ENCODE measurements around the gene MRPL18. TPM values are rescaled to one million over a fixed set of nuclear protein-coding genes. Genes with fewer than 3 reads are reported as not detected.
A peak's percentile ranks its signal among the peaks of the same experiment; 100 is the strongest.

MRPL18 gene
- total RNA-seq, 1 donor from 2014 or later: 69.8 TPM

DNA sequence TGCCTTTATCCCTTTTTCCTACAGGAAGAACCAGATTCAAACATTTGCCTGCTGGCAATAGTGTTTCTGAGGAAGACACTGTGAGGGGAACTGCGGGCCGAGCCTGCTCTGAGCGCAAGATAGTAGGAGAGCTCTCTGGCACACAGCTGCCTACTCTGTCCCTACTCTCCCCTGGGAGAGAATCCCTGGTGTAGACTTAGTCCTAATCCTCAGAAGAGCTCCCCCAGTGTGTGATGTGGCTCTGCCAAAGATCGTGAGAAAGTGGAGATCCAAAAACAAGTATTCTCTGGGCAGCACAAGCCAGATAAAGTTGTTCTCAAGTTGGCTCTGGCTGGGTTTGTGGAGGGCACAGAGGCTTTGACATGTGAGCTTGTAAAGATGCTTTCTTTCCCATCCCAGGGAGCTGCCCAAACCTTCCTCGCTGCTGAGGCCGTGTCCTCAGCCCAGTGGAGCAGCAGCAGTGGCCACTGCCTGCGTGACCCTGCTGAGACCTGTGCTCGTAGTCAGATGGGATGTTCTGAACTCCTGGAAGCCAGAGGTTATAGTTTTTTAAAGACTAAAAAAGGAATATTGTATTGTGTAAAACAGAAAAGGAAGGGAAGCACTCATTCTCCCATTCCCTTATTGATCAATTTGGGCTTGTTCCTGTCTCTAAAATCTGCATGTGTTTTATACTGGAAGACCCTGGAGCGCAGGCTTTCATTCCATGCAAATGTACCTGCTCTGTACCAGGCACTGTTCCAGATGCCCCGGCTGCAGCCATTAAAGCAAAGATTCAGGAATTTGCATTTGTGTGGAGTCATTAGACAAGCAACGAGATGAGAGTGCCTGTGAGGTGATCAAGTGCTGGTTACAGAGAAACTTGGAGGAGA, 40.5 kb downstream of the MRPL18 start:
- ATAC-seq: no peak
- no peak for DNase-seq (ENCODE audit: missing footprints)
- intact Hi-C loops (cut with DNase I): no loop called here

GRCh38 chr6:159831373-159831679, 41.1 kb downstream of the MRPL18 start:
- DNase-seq (ENCODE audit: missing footprints) (no peak), ATAC-seq (no peak)
- intact Hi-C loops (cut with DNase I): no loop called here

DNA sequence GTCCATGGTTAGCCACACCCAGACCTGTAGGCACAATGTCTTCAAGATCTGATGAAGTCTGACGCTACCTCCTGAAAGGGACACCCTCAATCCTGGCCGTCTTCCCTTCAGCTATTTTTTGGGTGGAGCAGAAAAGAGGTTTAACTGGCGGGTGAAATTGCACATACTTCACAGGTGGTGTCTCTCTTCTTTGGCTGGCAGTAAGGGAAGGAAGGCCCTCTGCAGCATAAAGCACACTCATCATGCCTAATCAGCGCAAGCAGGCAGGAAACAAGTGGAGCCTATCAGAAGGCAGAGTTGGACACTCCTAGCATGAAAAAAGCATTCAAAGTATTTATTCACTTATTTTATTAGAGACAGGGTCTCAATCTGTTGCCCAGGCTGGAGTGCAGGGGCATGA, 42.7 kb downstream of the MRPL18 start:
- no peak for DNase-seq (ENCODE audit: missing footprints)
- ATAC-seq: no peak
- intact Hi-C loops (cut with DNase I): no loop called here

- DNase-seq (ENCODE audit: missing footprints) (no peak), ATAC-seq (no peak)
- intact Hi-C loops (cut with DNase I): no loop called here
These were observed 43.3 kb downstream of the MRPL18 start for GRCh38 chr6:159833556-159833955.

GRCh38 chr6:159833997-159834603, 43.8 kb downstream of the MRPL18 start:
- ATAC-seq (no peak), DNase-seq (ENCODE audit: missing footprints) (no peak)
- intact Hi-C loops (cut with DNase I): no loop called here

GRCh38 chr6:159836718-159837490, 46.6 kb downstream of the MRPL18 start:
- DNase-seq (ENCODE audit: missing footprints) (no peak), ATAC-seq (peak; percentile 71)
- intact Hi-C loops (cut with DNase I): no loop called here

- no peak for DNase-seq (ENCODE audit: missing footprints)
These were observed 47.2 kb downstream of the MRPL18 start for GRCh38 chr6:159837511-159837910.

GRCh38 chr6:159838020-159838744, 47.9 kb downstream of the MRPL18 start:
- ATAC-seq: no peak
- intact Hi-C loops (cut with DNase I): no loop called here
- no peak for DNase-seq (ENCODE audit: missing footprints)

More at GRCh38 chr6:159837511-159837910, 47.2 kb downstream of the MRPL18 start:
- intact Hi-C loops (cut with DNase I): no loop called here
- ATAC-seq: no peak

DNA sequence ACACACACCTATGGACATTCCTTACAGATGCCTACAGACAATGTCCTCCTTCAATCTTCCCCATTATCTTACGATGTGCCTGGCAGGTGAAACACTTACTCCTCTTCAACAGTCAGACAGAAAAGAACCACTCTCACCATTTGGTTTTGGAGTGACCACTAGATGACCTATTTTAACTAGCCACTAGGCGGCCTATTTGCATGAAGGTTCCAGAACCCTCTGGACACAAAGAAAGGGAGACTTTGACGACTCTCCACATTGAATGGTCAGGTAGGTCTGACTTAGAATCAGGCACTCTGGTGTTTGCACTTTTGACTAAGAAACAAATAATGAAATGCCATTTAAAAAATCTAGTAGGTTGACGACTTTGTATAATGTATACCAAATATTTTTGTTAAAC, 51.8 kb downstream of the MRPL18 start:
- intact Hi-C loops (cut with DNase I): no loop called here

GRCh38 chr6:159844737-159845645, 54.7 kb downstream of the MRPL18 start:
- no peak for DNase-seq (ENCODE audit: missing footprints)
- intact Hi-C loops (cut with DNase I): no loop called here
- ATAC-seq: no peak

More for the DNA sequence above, 51.8 kb downstream of the MRPL18 start:
- DNase-seq (ENCODE audit: missing footprints) (no peak), ATAC-seq (no peak)

Other genes starting within 250 kb of the MRPL18 start
- gene SOD2, start 97.2 kb upstream of the MRPL18 start, total RNA-seq: 1,072 TPM
- gene WTAP, start 63.0 kb upstream of the MRPL18 start, total RNA-seq: 45.9 TPM
- 5.2 TPM for gene ACAT2, start 28.4 kb upstream of the MRPL18 start, total RNA-seq
- 170 TPM for gene TCP1, start 865 bp upstream of the MRPL18 start, total RNA-seq
- gene PNLDC1, start 9.8 kb downstream of the MRPL18 start, total RNA-seq: 0.32 TPM
- gene MAS1, start 100.5 kb downstream of the MRPL18 start, total RNA-seq: not detected
- 63.1 TPM for gene IGF2R, start 178.6 kb downstream of the MRPL18 start, total RNA-seq

All from Right ventricle myocardium inferior (tissue), 1 donor.